G401 (cell line): ENCODE results near the gene FEN1. TPM values are rescaled to one million over a fixed set of nuclear protein-coding genes. Genes with fewer than 3 reads are reported as not detected.

Source experiments
- DNase-seq: peaks from one replicate; pipeline ENCODE4 v3.0.0-alpha.2; 2015; ENCODE audit warnings: low spot score
- in situ Hi-C: cut with HindIII; loops from 2 replicates; pipeline ENCODE4 v1.10.0; 2016; ENCODE audit warnings: low sequenced_read_pairs, mixed read lengths
- total RNA-seq: library from RNA; depleted of rRNA; stranded (reverse); fragments of >200 nt; shearing (Covaris generic); gene quantifications from 2 replicates; pipeline ENCODE4 v1.2.3, GENCODE V29; 2014

FEN1 gene
- total RNA-seq, 1 experiment from 2014 or later: 105 TPM

DNA sequence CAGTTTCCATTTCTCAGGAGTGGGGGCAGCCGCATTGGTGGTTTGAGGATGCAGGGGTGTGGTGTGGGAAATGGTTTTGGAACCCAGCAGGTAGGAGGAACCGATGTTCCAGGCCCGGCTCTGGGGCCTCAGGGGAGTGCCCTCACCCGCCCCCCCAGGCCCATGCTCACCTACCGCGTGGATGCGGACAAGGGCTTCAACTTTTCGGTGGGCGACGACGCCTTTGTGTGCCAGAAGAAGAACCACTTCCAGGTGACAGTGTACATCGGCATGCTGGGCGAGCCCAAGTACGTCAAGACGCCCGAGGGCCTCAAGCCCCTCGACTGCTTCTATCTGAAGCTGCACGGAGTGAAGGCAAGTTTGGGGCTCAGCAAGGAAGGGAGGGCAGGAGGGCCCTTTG, 18.9 kb upstream of the FEN1 start:
- DNase-seq: no peak
- in situ Hi-C loops: no loop called here

DNA sequence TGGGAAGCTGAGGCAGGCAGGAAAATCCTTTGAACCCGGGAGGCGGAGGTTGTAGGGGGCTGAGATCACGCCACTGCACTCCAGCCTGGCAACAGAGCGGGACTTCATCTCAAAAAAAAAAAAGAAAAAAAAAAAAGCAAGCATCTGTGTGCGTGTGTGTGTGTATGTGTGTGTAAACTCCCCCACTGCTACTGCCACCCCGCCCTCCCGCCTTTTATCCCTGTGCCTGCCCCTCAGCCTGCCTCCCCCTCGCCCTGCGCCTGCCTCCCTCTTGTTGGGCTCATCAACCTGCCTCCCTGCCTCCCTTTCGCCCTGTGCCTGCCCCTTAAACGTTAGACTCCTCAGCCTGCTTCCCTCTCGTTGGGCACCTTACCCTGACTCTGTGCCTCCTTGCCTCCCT, 18.3 kb upstream of the FEN1 start:
- no peak for DNase-seq
- in situ Hi-C loops: no loop called here

- no peak for DNase-seq
- in situ Hi-C loops: no loop called here
Measured at GRCh38 chr11:61775106-61775505, 17.6 kb upstream of the FEN1 start.

- DNase-seq: no peak
- in situ Hi-C loops: no loop called here
Measured at GRCh38 chr11:61775606-61776554, 16.8 kb upstream of the FEN1 start.

- peak; percentile 26 for DNase-seq
- in situ Hi-C loops: no loop called here
Measured at GRCh38 chr11:61776561-61777075, 16.1 kb upstream of the FEN1 start.

GRCh38 chr11:61777234-61778090, 15.2 kb upstream of the FEN1 start:
- in situ Hi-C loops: no loop called here
- DNase-seq: peak; percentile 29

DNA sequence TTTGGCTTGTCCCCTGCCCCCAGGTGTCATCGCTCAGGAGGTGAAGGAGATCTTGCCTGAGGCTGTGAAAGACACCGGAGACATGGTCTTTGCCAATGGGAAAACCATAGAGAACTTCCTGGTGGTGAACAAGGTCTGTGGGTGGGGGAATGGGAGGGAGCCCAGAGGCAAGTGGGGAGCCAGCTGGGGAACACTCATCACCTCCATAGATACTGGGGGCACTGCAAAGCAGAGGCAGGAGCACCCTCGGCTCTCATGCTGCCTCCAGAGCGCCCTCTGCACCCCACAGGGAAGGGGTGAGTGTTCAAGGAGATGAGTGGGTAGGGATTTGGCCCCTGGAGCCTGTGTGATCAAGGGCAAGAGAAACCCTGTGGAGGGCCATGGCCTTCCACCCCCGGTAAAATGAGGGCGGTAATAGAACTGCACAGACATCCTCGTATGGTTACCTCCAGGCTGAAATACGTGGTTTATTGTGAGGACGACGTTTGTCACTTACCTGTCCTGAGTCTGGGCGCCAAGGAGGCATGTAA, 14.3 kb upstream of the FEN1 start:
- in situ Hi-C loops: no loop called here
- DNase-seq: no peak

DNA sequence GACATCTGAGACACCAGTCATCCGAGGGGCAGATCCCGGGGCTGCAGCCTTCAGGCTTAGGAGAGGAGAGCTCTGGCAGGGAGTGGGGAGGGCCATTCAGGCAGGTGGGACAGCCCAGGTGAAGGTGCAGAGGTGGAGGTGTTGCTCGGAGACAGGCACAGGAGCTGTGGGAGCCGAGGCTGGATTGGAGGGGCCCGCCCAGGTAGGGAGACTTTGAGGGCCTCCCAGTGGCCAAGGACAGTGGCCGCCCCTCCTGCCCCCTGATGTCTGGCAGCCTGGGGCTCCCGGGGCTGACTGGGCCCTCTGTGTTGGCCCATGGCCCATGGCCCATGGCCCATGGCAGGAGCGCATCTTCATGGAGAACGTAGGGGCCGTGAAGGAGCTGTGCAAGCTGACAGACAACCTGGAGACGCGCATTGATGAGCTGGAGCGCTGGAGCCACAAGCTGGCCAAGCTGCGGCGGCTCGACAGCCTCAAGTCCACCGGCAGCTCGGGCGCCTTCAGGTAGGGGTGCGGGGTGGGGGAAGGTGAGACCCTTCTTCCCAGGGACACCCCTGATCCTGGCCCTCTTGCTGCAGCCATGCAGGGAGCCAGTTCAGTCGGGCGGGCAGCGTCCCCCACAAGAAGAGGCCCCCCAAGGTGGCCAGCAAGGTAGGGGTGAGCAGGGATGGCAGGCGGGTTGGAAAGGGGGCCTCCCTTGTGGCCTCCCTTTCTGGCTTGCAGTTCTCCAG, 13.6 kb upstream of the FEN1 start:
- in situ Hi-C loops: no loop called here
- no peak for DNase-seq

GRCh38 chr11:61779666-61780525, 12.8 kb upstream of the FEN1 start:
- DNase-seq: no peak
- in situ Hi-C loops: no loop called here

DNA sequence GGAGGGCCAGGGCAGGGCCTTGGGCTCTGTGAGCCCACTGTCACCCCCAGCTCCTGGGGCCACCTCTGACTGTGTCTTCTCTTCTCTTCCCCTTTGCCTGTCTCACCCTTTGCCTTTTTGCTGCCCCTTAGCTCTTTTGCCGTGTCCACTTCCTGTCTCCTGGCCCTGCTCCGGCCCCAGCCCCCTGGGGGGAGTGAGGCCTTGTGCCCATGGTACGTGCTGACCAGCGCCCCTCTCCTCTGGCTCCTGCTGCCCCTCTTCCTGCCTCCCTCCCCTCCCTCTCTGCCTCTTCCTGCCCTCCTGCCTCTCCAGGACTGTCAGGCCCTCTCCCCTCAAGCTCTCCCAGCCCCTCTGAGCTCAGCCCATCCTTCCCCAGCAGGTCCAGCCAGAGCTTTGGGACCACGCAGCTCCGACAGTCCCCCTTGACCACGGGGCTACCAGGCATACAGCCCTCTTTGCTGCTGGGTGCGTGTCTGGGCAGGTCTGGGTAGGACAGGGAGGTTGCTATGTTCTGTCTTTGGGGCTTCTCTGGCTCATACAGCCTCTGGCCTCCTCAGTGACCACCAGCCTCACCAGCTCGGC, 12.0 kb upstream of the FEN1 start:
- DNase-seq: no peak
- in situ Hi-C loops: no loop called here

DNA sequence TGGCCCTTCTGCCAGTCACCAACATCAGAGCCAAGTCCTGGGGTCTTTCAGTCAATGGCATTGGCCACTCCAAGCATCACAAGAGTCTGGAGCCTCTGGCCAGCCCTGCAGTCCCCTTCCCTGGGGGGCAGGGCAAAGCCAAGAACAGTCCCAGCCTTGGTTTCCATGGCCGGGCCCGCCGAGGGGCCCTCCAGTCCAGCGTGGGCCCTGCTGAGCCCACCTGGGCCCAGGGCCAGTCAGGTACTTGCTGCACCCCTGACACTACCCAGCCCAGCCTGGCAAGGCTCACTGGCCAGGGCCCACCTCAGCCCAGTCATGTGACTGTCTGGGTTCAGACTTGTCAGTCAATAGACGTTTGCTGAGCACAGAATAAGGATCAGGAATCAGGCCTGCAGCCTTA, 11.1 kb upstream of the FEN1 start:
- no peak for DNase-seq
- in situ Hi-C loops: no loop called here

GRCh38 chr11:61782299-61782698, 10.4 kb upstream of the FEN1 start:
- in situ Hi-C loops: no loop called here
- DNase-seq: no peak

- DNase-seq: no peak
- in situ Hi-C loops: no loop called here
Measured at GRCh38 chr11:61782841-61783240, 9.9 kb upstream of the FEN1 start.

DNA sequence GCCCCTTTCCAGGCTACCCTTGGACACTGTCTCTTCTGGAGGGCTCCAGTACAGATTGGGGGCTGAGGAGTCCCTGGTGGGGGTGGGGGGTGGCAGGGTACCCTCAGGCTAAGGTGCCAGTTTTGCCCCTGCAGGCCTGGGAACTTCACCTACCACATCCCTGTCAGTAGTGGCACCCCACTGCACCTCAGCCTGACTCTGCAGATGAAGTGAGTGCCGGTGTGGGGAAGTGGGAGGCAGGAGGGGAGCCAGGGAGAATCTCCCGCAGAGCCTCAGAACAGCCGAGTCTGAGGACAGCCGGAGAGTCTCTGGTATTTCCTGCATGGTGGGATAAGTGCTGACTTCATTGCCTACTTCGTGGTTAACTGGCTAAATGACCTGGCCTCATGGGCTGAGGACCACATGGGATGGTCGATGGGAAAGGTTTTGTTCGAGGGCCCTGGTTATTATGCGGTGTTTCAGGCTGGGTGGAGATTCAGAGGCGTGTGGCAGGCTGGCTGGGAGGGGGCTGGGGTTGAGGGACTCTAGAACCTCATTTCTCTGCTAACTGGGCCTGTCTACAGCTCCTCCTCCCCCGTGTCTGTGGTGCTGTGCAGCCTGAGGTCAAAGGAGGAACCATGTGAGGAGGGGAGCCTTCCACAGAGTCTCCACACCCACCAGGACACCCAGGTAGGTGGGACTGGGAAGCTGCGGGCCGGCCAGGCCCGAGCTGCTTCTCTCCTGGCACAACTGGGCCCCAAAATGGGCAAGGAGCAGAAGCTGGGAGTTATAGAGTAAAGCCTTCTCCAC, 8.8 kb upstream of the FEN1 start:
- no peak for DNase-seq
- in situ Hi-C loops: no loop called here

DNA sequence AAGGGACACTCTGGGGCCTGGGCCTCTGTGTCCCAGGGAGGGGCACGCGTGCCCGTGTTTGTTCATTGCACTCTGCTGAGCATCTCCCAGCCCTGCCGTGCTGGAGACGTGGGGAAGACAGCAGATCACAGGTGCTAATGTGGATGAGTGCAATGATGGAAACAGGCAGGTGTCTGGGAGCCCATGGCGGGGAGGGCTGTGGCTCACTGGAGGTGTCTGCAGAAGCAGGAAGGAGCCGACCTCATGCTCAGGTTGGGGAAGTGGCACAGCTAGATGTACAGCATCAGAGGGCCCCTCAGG, 8.3 kb upstream of the FEN1 start:
- DNase-seq: no peak
- in situ Hi-C loops: no loop called here

- in situ Hi-C loops: no loop called here
- DNase-seq: no peak
Measured at GRCh38 chr11:61785837-61786402, 6.8 kb upstream of the FEN1 start.

DNA sequence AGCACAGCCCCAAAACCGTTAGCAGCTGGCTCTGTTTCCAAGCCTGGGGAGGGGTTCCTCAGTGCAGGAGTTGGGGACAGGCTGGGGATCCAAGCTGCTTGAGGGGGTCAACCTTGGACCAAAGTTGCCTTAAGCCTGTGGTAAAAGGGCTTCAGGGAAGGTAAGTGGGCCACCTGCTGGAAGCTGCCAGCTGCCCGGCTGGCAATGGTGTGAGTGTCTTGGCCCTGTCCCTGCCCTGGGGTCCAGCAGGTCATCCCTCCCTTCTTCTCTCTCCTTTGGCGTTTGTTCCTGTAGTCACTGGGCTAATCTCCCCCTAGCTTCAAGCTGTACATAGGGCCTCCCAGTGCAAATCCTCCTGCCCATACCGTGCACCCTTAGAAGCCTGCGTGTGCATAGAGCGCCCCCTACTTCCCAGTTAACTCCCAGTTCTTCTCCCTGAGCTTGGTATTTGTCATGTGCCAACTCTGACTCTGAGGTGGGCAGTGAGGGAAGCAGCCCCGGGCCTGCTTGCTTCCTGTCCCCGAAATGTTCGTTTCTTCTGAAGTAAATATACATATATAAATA, 4.7 kb upstream of the FEN1 start:
- DNase-seq: peak; percentile 50
- in situ Hi-C loops: no loop called here
